Measurements from ENCODE around the gene GNAQ. TPM values are rescaled to one million over a fixed set of nuclear protein-coding genes. Genes with fewer than 3 reads are reported as not detected.

The GNAQ gene
- total and polyA plus RNA-seq, 2 donors (not counting 1 experiment from before 2014, with no cell fraction given) = 0.60 to 1.4 TPM

DNA sequence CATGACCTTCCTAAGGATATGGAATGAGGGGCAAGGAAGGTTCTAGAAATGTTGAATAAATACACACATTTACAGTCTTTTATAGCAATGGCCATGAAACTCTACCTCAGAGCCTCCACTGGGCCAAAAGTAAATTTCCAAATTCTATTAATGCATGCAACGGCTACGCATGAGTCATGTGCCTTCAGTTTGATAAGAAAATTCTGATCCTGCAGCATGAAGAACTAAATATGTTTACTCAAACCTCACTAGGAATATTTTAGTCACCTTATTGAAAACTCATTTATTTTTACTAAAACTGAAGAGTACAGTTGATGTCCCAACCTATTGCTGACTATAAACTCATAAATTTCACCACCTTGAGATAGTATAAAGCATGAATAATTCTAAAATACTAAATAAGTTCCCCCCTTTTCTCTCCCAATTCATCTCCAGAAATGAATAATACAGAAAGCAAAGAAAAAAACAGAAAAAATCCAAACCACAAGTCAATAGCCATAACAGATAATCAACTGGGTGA lies 92.4 kb downstream of the GNAQ start:
- Mint-ChIP-seq H3K4me3 (no peak overlapping the region), H3K9me3 (ENCODE audit: insufficient read depth) (peaks cover 2% of the 10 kb centered on the region), H3K27me3 (peaks cover 19% of the 10 kb centered on the region), H3K4me1 (peaks cover 12% of the 10 kb centered on the region), H3K27ac (no peak overlapping the region)
- Histone ChIP-seq H4K20me1 (ENCODE audit: control insufficient read depth, insufficient read depth, low read length, poor library complexity, severe bottlenecking) (no peaks in the 10 kb centered on the region), H3K4me2 (replicated peaks; ENCODE audit: low read depth, low read length, poor library complexity, severe bottlenecking) (no peak overlapping the region), H2AFZ (ENCODE audit: insufficient read depth, low read depth, low read length, poor library complexity, severe bottlenecking) (no peak overlapping the region), H3K4me1 (ENCODE audit: control insufficient read depth in 2 of 2, insufficient read depth in 2 of 2, low read length in 2 of 2) (peaks cover 11 to 16% of the 10 kb centered on the region in 2 donors), H3K27ac (ENCODE audit: low read length in 2 of 2) (no peak overlapping the region), H3K27me3 (replicated peaks in 1 of 4; ENCODE audit: control extremely low read depth in 1 of 4, control insufficient read depth in 3 of 4, insufficient read depth in 4 of 4, low read length in 3 of 4) (peaks cover 0 to 10% (median 6%) of the 10 kb centered on the region in 4 experiments), H3K36me3 (replicated peaks in 1 of 2; ENCODE audit: control extremely low read depth in 1 of 2, control insufficient read depth in 1 of 2, extremely low read depth in 1 of 2, insufficient read depth in 2 of 2, low read length in 1 of 2) (no peaks in the 10 kb centered on the region), H3K9ac (ENCODE audit: low read length) (no peak overlapping the region), H3K79me2 (ENCODE audit: control insufficient read depth, insufficient read depth, low read length) (no peaks in the 10 kb centered on the region), H3K4me3 (ENCODE audit: control extremely low read depth in 1 of 5, extremely low read depth in 1 of 5, insufficient read depth in 1 of 5, low read depth in 2 of 5, low read length in 4 of 5) (no peak overlapping the region), H3K9me3 (ENCODE audit: control extremely low read depth in 1 of 3, control insufficient read depth in 2 of 3, insufficient read depth in 1 of 3, low read length in 2 of 3) (peaks cover 0 to 4% (median 0%) of the 10 kb centered on the region in 3 donors)
- TF ChIP-seq, protein P1, sequence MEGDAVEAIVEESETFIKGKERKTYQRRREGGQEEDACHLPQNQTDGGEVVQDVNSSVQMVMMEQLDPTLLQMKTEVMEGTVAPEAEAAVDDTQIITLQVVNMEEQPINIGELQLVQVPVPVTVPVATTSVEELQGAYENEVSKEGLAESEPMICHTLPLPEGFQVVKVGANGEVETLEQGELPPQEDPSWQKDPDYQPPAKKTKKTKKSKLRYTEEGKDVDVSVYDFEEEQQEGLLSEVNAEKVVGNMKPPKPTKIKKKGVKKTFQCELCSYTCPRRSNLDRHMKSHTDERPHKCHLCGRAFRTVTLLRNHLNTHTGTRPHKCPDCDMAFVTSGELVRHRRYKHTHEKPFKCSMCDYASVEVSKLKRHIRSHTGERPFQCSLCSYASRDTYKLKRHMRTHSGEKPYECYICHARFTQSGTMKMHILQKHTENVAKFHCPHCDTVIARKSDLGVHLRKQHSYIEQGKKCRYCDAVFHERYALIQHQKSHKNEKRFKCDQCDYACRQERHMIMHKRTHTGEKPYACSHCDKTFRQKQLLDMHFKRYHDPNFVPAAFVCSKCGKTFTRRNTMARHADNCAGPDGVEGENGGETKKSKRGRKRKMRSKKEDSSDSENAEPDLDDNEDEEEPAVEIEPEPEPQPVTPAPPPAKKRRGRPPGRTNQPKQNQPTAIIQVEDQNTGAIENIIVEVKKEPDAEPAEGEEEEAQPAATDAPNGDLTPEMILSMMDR (IDR thresholded peaks at IDR 0.05) = no peak
- no peak for TF ChIP-seq EZH2 (IDR thresholded peaks at IDR 0.05; ENCODE audit: borderline replicate concordance, insufficient read depth, low read depth, low read length, poor library complexity, severe bottlenecking)
- ChIA-PET CTCF (no interaction called here), POLR2A (no interaction called here)
- WGBS (ENCODE audit: insufficient coverage) = 100% methylated on average over 2 of the region's 2 CpGs
- no peak for DNase-seq
- intact Hi-C loops (cut with micrococcal nuclease) = no loop called here
- no peak for ATAC-seq (ENCODE audit: low read depth)

DNA sequence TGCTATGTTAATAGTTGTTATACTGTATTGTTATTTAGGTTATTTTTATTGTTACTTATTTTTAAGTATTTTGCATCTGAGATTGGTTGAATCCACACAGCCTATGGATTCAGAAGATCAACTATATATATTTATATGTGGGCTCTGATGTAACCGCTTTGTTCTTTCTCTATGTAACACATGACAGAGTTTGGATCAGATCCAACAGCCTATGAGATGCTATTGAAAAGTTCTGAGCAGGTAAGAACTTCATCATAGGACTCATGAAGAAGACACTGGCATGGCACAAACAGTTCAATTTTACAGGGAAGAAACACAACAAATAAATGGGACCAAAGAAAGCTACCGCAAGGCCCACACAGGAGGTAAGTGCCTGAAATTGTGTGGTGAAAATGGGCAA lies 93.4 kb downstream of the GNAQ start:
- intact Hi-C loops (cut with micrococcal nuclease) = no loop called here
- Mint-ChIP-seq H3K4me1 (peaks cover 12% of the 10 kb centered on the region), H3K27me3 (peaks cover 16% of the 10 kb centered on the region), H3K9me3 (ENCODE audit: insufficient read depth) (peaks cover 2% of the 10 kb centered on the region), H3K4me3 (no peak overlapping the region), H3K27ac (no peak overlapping the region)
- ChIA-PET POLR2A (no interaction called here), CTCF (no interaction called here)
- Histone ChIP-seq H3K4me3 (ENCODE audit: control extremely low read depth in 1 of 5, extremely low read depth in 1 of 5, insufficient read depth in 1 of 5, low read depth in 2 of 5, low read length in 4 of 5) (no peak overlapping the region), H3K79me2 (ENCODE audit: control insufficient read depth, insufficient read depth, low read length) (no peaks in the 10 kb centered on the region), H4K20me1 (ENCODE audit: control insufficient read depth, insufficient read depth, low read length, poor library complexity, severe bottlenecking) (no peaks in the 10 kb centered on the region), H3K27me3 (replicated peaks in 1 of 4; ENCODE audit: control extremely low read depth in 1 of 4, control insufficient read depth in 3 of 4, insufficient read depth in 4 of 4, low read length in 3 of 4) (peaks cover 0 to 10% (median 7%) of the 10 kb centered on the region in 4 experiments), H3K9ac (ENCODE audit: low read length) (no peak overlapping the region), H3K9me3 (ENCODE audit: control extremely low read depth in 1 of 3, control insufficient read depth in 2 of 3, insufficient read depth in 1 of 3, low read length in 2 of 3) (peaks cover 0 to 4% (median 0%) of the 10 kb centered on the region in 3 donors), H3K4me2 (replicated peaks; ENCODE audit: low read depth, low read length, poor library complexity, severe bottlenecking) (no peak overlapping the region), H3K36me3 (replicated peaks in 1 of 2; ENCODE audit: control extremely low read depth in 1 of 2, control insufficient read depth in 1 of 2, extremely low read depth in 1 of 2, insufficient read depth in 2 of 2, low read length in 1 of 2) (no peaks in the 10 kb centered on the region), H3K27ac (ENCODE audit: low read length in 2 of 2) (no peak overlapping the region), H2AFZ (ENCODE audit: insufficient read depth, low read depth, low read length, poor library complexity, severe bottlenecking) (no peak overlapping the region), H3K4me1 (ENCODE audit: control insufficient read depth in 2 of 2, insufficient read depth in 2 of 2, low read length in 2 of 2) (peaks cover 11 to 16% of the 10 kb centered on the region in 2 donors)
- ATAC-seq (ENCODE audit: low read depth) = no peak
- 100% methylated on average over 1 of the region's 2 CpGs for WGBS (ENCODE audit: insufficient coverage)
- DNase-seq = no peak
- TF ChIP-seq EZH2 (IDR thresholded peaks at IDR 0.05; ENCODE audit: borderline replicate concordance, insufficient read depth, low read depth, low read length, poor library complexity, severe bottlenecking) = no peak
- TF ChIP-seq, protein P1 (IDR thresholded peaks at IDR 0.05) = no peak

Measured in B cell (primary cell).